Astrocyte (in vitro differentiated cells and primary cell): ENCODE measurements around the gene C1QTNF5. TPM values are rescaled to one million over a fixed set of nuclear protein-coding genes. Genes with fewer than 3 reads are reported as not detected.

Source experiments
- DNase-seq: peaks from one replicate; pipeline ENCODE4 v3.0.0-alpha.2; 2010; ENCODE audit warnings: low read depth
- FAIRE-seq: peaks from 2 replicates; lab custom pipeline; 2011; peaks lifted over from hg19 to GRCh38; lab: Jason Lieb, UNC
- H2AFZ ChIP-seq: 2 replicates; pipeline ENCODE4 v1.6.0; 2012; ENCODE audit warnings: low read depth, low read length, inconsistent platforms
- H3K27ac ChIP-seq: 2 replicates; pipeline ENCODE4 v1.5.1; 2011; ENCODE audit warnings: low read depth, low read length, inconsistent platforms
- H3K27me3 ChIP-seq: 2 replicates; pipeline ENCODE4 v1.6.0; 2011; ENCODE audit warnings: low read length, inconsistent platforms; ENCODE audit not compliant: insufficient read depth
- H3K36me3 ChIP-seq: 2 replicates; pipeline ENCODE4 v1.5.1; 2011; ENCODE audit warnings: low read length, inconsistent platforms; ENCODE audit not compliant: insufficient read depth
- H3K4me1 ChIP-seq: 2 replicates; pipeline ENCODE4 v1.5.1; 2011; ENCODE audit warnings: low read length, inconsistent platforms; ENCODE audit not compliant: insufficient read depth
- H3K4me2 ChIP-seq: 2 replicates; pipeline ENCODE4 v1.6.0; 2012; ENCODE audit warnings: low read length, inconsistent platforms
- H3K4me3 ChIP-seq: 2 replicates; pipeline ENCODE4 v1.5.1; 2011; ENCODE audit warnings: low read depth, mild to moderate bottlenecking, low read length, inconsistent platforms; ENCODE audit not compliant: insufficient read depth
- H3K79me2 ChIP-seq: 2 replicates; pipeline ENCODE4 v1.6.0; 2012; ENCODE audit warnings: mild to moderate bottlenecking, low read length, inconsistent platforms; ENCODE audit not compliant: insufficient read depth
- H3K9ac ChIP-seq: 2 replicates; pipeline ENCODE4 v1.6.0; 2012; ENCODE audit warnings: mild to moderate bottlenecking, low read length, inconsistent platforms
- H3K9me3 ChIP-seq: 2 replicates; pipeline ENCODE4 v1.5.1; 2012; ENCODE audit warnings: low read depth, mild to moderate bottlenecking, low read length, inconsistent platforms; ENCODE audit not compliant: insufficient read depth
- H4K20me1 ChIP-seq: 2 replicates; pipeline ENCODE4 v1.6.0; 2012; ENCODE audit warnings: low read length, inconsistent platforms; ENCODE audit not compliant: insufficient read depth
- H3K27ac Mint-ChIP-seq: one replicate; pipeline ENCODE4 v1.8.0; 2021; ENCODE audit warnings: mild to moderate bottlenecking, mixed read lengths; ENCODE audit not compliant: unreplicated experiment
- H3K27me3 Mint-ChIP-seq: one replicate; pipeline ENCODE4 v1.8.0; 2021; ENCODE audit warnings: low read depth, mixed read lengths; ENCODE audit not compliant: unreplicated experiment
- H3K36me3 Mint-ChIP-seq: one replicate; pipeline ENCODE4 v1.8.0; 2021; ENCODE audit warnings: low read depth, mixed read lengths; ENCODE audit not compliant: unreplicated experiment
- H3K4me1 Mint-ChIP-seq: one replicate; pipeline ENCODE4 v1.8.0; 2021; ENCODE audit warnings: low read depth, mixed read lengths; ENCODE audit not compliant: unreplicated experiment
- H3K4me3 Mint-ChIP-seq: one replicate; pipeline ENCODE4 v1.8.0; 2021; ENCODE audit warnings: mild to moderate bottlenecking, moderate library complexity, mixed read lengths; ENCODE audit not compliant: unreplicated experiment
- H3K9me3 Mint-ChIP-seq: one replicate; pipeline ENCODE4 v1.8.0; 2021; ENCODE audit warnings: mild to moderate bottlenecking, mixed read lengths; ENCODE audit not compliant: unreplicated experiment
- EZH2 ChIP-seq: IDR thresholded peaks from 2 replicates; pipeline ENCODE4 v1.6.1; 2012; ENCODE audit warnings: mild to moderate bottlenecking, low read length, inconsistent platforms; ENCODE audit not compliant: insufficient read depth
- total RNA-seq: library from RNA; stranded (reverse); gene quantifications from 2 replicates; pipeline ENCODE4 v1.2.1, GENCODE V29; 2021
- TF ChIP-seq, protein P1 (sequence below): IDR thresholded peaks from 2 replicates; pipeline ENCODE4 v1.5.1; 2011; ENCODE audit warnings: low read depth, mild to moderate bottlenecking, inconsistent platforms, low read length, moderate library complexity; ENCODE audit not compliant: insufficient read depth

C1QTNF5 gene
- total RNA-seq, 1 donor from 2014 or later, result 6.3 TPM

DNA sequence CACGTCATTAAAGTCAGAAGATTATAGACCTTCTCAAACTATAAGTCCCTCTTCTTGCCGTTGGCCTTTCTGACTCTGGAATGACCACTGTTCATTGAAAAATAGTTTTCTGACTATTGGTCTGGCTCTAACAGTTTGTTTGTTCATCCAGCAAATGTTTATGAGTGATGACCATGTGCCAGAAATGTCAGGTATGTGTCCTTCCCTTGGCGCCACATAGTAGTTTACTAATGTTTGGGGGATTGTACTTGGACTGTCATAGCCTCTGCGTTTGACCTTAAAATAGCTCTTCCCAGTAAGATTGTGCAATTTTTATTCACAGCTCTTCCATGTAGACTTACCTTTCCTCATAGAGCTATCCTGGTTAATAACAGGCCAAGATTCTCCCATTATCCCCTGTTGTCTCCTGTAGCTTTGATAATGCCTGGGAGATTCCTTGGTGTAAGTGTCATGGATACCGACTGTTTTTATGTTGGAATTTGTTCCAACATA lies 37.4 kb downstream of the C1QTNF5 start:
- no peaks in the 10 kb centered on the region for H3K4me1 ChIP-seq
- H4K20me1 ChIP-seq, result peaks cover 6% of the 10 kb centered on the region
- no peaks in the 10 kb centered on the region for H3K9me3 ChIP-seq
- no peak overlapping the region for H3K9ac ChIP-seq
- H3K36me3 Mint-ChIP-seq, result peaks cover 31% of the 10 kb centered on the region
- no peak for TF ChIP-seq EZH2
- TF ChIP-seq, protein P1, sequence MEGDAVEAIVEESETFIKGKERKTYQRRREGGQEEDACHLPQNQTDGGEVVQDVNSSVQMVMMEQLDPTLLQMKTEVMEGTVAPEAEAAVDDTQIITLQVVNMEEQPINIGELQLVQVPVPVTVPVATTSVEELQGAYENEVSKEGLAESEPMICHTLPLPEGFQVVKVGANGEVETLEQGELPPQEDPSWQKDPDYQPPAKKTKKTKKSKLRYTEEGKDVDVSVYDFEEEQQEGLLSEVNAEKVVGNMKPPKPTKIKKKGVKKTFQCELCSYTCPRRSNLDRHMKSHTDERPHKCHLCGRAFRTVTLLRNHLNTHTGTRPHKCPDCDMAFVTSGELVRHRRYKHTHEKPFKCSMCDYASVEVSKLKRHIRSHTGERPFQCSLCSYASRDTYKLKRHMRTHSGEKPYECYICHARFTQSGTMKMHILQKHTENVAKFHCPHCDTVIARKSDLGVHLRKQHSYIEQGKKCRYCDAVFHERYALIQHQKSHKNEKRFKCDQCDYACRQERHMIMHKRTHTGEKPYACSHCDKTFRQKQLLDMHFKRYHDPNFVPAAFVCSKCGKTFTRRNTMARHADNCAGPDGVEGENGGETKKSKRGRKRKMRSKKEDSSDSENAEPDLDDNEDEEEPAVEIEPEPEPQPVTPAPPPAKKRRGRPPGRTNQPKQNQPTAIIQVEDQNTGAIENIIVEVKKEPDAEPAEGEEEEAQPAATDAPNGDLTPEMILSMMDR, result no peak
- no peak overlapping the region for H3K4me3 Mint-ChIP-seq
- no peak overlapping the region for H3K4me3 ChIP-seq
- H2AFZ ChIP-seq, result no peak overlapping the region
- no peaks in the 10 kb centered on the region for H3K27me3 Mint-ChIP-seq
- peaks cover 27% of the 10 kb centered on the region for H3K36me3 ChIP-seq
- no peak overlapping the region for H3K4me2 ChIP-seq
- H3K27ac ChIP-seq, result no peak overlapping the region
- no peak for FAIRE-seq
- DNase-seq, result no peak
- peaks cover 10% of the 10 kb centered on the region for H3K4me1 Mint-ChIP-seq
- no peaks in the 10 kb centered on the region for H3K27me3 ChIP-seq
- H3K27ac Mint-ChIP-seq, result no peak overlapping the region
- H3K79me2 ChIP-seq, result no peaks in the 10 kb centered on the region
- H3K9me3 Mint-ChIP-seq, result no peaks in the 10 kb centered on the region

DNA sequence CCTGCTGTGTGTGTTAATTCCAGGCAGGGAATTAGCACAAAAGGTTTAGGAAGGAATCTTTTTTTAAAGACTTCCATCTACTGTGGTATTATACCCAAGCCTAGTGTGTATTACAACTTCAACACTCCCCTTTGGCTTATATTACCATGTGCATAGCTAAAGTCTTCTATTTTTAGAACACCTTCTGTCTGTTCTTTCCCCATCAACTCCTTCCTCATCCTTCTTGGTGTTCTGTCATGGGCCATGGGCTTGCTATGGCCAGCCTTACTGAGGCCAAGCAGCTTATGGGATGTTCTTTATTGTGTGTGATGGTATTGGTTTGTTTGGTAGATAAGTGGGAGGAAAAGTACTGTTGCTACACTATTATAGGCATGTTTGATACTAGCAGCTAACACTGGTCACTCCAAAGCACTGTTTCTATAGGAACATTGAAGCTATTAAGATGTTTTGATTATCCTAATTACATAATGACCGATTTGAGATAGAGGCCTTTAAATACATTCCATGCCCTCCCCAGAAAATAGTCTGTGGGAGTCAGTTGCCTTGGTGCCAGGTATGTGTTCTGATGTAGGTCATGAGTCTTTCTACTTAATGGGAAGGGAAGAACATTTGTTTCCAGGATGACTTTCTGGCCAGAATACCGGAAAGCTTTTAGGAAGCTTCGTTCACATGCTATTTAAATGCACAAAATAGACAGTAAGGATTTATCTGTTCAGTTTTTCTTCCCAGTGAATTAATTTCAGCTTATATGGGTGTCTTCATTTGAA lies 40.3 kb downstream of the C1QTNF5 start:
- no peak for FAIRE-seq
- TF ChIP-seq, protein P1, result no peak
- no peak for TF ChIP-seq EZH2
- H3K9me3 ChIP-seq, result no peaks in the 10 kb centered on the region
- H3K4me2 ChIP-seq, result no peak overlapping the region
- H3K4me3 Mint-ChIP-seq, result no peak overlapping the region
- H3K36me3 ChIP-seq, result peaks cover 40% of the 10 kb centered on the region
- no peaks in the 10 kb centered on the region for H4K20me1 ChIP-seq
- peaks cover 8% of the 10 kb centered on the region for H3K4me1 Mint-ChIP-seq
- no peak overlapping the region for H2AFZ ChIP-seq
- no peak overlapping the region for H3K4me3 ChIP-seq
- no peaks in the 10 kb centered on the region for H3K79me2 ChIP-seq
- no peak overlapping the region for H3K27ac ChIP-seq
- no peaks in the 10 kb centered on the region for H3K27me3 Mint-ChIP-seq
- H3K36me3 Mint-ChIP-seq, result peaks cover 30% of the 10 kb centered on the region
- H3K4me1 ChIP-seq, result no peaks in the 10 kb centered on the region
- H3K27ac Mint-ChIP-seq, result no peak overlapping the region
- DNase-seq, result no peak
- H3K9me3 Mint-ChIP-seq, result no peaks in the 10 kb centered on the region
- H3K27me3 ChIP-seq, result no peaks in the 10 kb centered on the region
- no peak overlapping the region for H3K9ac ChIP-seq

DNA sequence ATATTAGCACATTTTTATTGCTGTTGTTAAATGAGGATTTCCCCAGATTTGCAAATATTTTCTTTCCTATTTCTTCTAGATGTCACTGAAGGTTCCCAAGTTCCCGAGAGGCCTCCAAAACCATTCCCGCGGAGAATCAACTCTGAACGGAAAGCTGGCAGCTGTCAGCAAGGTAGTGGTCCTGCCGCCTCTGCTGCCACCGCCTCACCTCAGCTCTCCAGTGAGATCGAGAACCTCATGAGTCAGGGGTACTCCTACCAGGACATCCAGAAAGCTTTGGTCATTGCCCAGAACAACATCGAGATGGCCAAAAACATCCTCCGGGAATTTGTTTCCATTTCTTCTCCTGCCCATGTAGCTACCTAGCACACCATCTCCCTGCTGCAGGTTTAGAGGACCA lies 41.3 kb downstream of the C1QTNF5 start:
- no peak for FAIRE-seq
- no peak for DNase-seq
- Mint-ChIP-seq H3K27me3 (no peaks in the 10 kb centered on the region), H3K4me3 (no peak overlapping the region), H3K4me1 (peaks cover 8% of the 10 kb centered on the region), H3K36me3 (peaks cover 28% of the 10 kb centered on the region), H3K27ac (no peak overlapping the region), H3K9me3 (no peaks in the 10 kb centered on the region)
- H3K9me3 ChIP-seq, result no peaks in the 10 kb centered on the region
- H3K4me2 ChIP-seq, result no peak overlapping the region
- H3K4me1 ChIP-seq, result no peaks in the 10 kb centered on the region
- no peak overlapping the region for H3K9ac ChIP-seq
- peaks cover 40% of the 10 kb centered on the region for H3K36me3 ChIP-seq
- no peak for TF ChIP-seq EZH2
- TF ChIP-seq, protein P1, result no peak
- no peak overlapping the region for H2AFZ ChIP-seq
- no peaks in the 10 kb centered on the region for H3K79me2 ChIP-seq
- H3K4me3 ChIP-seq, result no peak overlapping the region
- no peaks in the 10 kb centered on the region for H3K27me3 ChIP-seq
- no peak overlapping the region for H3K27ac ChIP-seq
- no peaks in the 10 kb centered on the region for H4K20me1 ChIP-seq
